Measurements from ENCODE around the gene GALNTL6. TPM values are rescaled to one million over a fixed set of nuclear protein-coding genes. Genes with fewer than 3 reads are reported as not detected.
A peak's percentile ranks its signal among the peaks of the same experiment; 100 is the strongest.

The GALNTL6 gene
- total RNA-seq, 1 experiment from 2014 or later: not detected

DNA sequence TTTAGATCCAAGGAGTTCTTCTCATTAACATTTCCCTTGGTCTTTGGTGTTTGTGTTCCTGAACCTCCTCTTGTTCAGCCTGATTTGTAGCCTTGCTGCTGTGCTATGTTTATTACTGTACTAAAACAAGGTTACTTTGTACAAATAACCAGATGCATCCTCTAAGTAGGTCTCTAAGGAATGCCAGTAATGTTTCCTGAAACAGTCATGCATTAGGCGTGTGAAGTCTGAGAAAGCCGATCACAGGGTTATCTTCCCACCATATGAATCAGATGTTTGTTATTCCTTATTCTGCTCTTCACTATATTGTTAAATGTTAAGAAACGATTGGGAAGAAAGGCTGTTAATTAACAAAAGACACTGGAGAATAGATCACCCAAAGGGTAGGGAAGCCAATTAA lies 66.9 kb downstream of the GALNTL6 start:
- no peaks in the 10 kb centered on the region for H3K9me2 ChIP-seq (ENCODE audit: insufficient read depth)
- H3K36me3 ChIP-seq (ENCODE audit: low read depth): no peaks in the 10 kb centered on the region
- intact Hi-C loops (cut with micrococcal nuclease; ENCODE audit: unreplicated experiment): no loop called here
- no peaks in the 10 kb centered on the region for H3K79me2 ChIP-seq (ENCODE audit: low read depth)
- no peaks in the 10 kb centered on the region for H4K20me1 ChIP-seq (ENCODE audit: insufficient read depth)
- no peaks in the 10 kb centered on the region for H3F3A ChIP-seq (ENCODE audit: insufficient read depth, low read depth)
- ChIA-PET CTCF (no interaction called here), POLR2A (ENCODE audit: unreplicated experiment) (no interaction called here)
- TF ChIP-seq, protein P1, sequence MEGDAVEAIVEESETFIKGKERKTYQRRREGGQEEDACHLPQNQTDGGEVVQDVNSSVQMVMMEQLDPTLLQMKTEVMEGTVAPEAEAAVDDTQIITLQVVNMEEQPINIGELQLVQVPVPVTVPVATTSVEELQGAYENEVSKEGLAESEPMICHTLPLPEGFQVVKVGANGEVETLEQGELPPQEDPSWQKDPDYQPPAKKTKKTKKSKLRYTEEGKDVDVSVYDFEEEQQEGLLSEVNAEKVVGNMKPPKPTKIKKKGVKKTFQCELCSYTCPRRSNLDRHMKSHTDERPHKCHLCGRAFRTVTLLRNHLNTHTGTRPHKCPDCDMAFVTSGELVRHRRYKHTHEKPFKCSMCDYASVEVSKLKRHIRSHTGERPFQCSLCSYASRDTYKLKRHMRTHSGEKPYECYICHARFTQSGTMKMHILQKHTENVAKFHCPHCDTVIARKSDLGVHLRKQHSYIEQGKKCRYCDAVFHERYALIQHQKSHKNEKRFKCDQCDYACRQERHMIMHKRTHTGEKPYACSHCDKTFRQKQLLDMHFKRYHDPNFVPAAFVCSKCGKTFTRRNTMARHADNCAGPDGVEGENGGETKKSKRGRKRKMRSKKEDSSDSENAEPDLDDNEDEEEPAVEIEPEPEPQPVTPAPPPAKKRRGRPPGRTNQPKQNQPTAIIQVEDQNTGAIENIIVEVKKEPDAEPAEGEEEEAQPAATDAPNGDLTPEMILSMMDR (conservative IDR thresholded peaks at IDR 0.05): no peak
- TF ChIP-seq EZH2 (IDR thresholded peaks at IDR 0.05; ENCODE audit: low read depth): no peak
- DNase-seq: peak in 1 of 2 experiments; percentile 45
- BruUV-seq (replicated peaks): no TSS peak
- H3K4me1 ChIP-seq (replicated peaks; ENCODE audit: insufficient read depth): no peaks in the 10 kb centered on the region
- no peak overlapping the region for H2AFZ ChIP-seq
- no peak overlapping the region for H3K4me3 ChIP-seq
- H3K9me3 ChIP-seq (ENCODE audit: insufficient read depth, low read depth): no peaks in the 10 kb centered on the region
- no peaks in the 10 kb centered on the region for H3K27me3 ChIP-seq (ENCODE audit: insufficient read depth, low read depth)
- H3K27ac ChIP-seq: no peak overlapping the region
- no peak overlapping the region for H3K4me2 ChIP-seq

DNA sequence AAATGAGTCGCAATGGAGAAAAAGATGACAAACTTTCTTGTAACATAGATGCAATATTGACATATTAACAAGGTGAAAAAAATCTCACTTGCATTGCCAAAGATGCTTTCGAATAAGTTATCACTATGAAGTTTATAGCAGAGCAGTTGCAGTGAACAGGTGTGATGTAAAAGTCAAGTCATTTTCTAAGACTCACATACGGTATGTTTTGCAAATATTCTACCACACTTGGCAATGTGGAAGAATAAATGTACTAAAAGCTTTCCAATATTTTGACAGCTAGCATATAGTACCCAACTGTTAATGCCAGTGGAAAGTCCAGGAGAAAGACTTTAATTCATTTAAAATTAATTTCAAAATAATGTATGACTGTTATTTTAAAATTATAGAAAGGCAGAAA lies 76.5 kb downstream of the GALNTL6 start:
- POLR2A ChIA-PET (ENCODE audit: unreplicated experiment): no interaction called here
- CTCF ChIA-PET: no interaction called here
- intact Hi-C loops (cut with micrococcal nuclease; ENCODE audit: unreplicated experiment): no loop called here

GRCh38 chr4:171891038-171891437 lies 77.8 kb downstream of the GALNTL6 start:
- POLR2A ChIA-PET (ENCODE audit: unreplicated experiment): no interaction called here
- no TSS peak for BruUV-seq (replicated peaks)
- no peak overlapping the region for H3K4me3 ChIP-seq
- no peaks in the 10 kb centered on the region for H3K9me2 ChIP-seq (ENCODE audit: insufficient read depth)
- no peaks in the 10 kb centered on the region for H3K4me1 ChIP-seq (replicated peaks; ENCODE audit: insufficient read depth)
- CTCF ChIA-PET: no interaction called here
- no peaks in the 10 kb centered on the region for H3K27me3 ChIP-seq (ENCODE audit: insufficient read depth, low read depth)
- H4K20me1 ChIP-seq (ENCODE audit: insufficient read depth): no peaks in the 10 kb centered on the region
- TF ChIP-seq, protein P1 (conservative IDR thresholded peaks at IDR 0.05): no peak
- no peak for TF ChIP-seq EZH2 (IDR thresholded peaks at IDR 0.05; ENCODE audit: low read depth)
- H3K79me2 ChIP-seq (ENCODE audit: low read depth): no peaks in the 10 kb centered on the region
- H3K9me3 ChIP-seq (ENCODE audit: insufficient read depth, low read depth): no peaks in the 10 kb centered on the region
- intact Hi-C loops (cut with micrococcal nuclease; ENCODE audit: unreplicated experiment): no loop called here
- H3F3A ChIP-seq (ENCODE audit: insufficient read depth, low read depth): no peaks in the 10 kb centered on the region
- H3K27ac ChIP-seq: no peak overlapping the region
- DNase-seq: no peak
- no peaks in the 10 kb centered on the region for H3K36me3 ChIP-seq (ENCODE audit: low read depth)
- no peak overlapping the region for H2AFZ ChIP-seq
- no peak overlapping the region for H3K4me2 ChIP-seq

More for the DNA sequence above, 76.5 kb downstream of the GALNTL6 start:
- Histone ChIP-seq H3K36me3 (ENCODE audit: low read depth) (no peaks in the 10 kb centered on the region), H3K27me3 (ENCODE audit: insufficient read depth, low read depth) (no peaks in the 10 kb centered on the region), H2AFZ (no peak overlapping the region), H3K4me1 (replicated peaks; ENCODE audit: insufficient read depth) (no peaks in the 10 kb centered on the region), H4K20me1 (ENCODE audit: insufficient read depth) (no peaks in the 10 kb centered on the region), H3K27ac (no peak overlapping the region), H3K79me2 (ENCODE audit: low read depth) (no peaks in the 10 kb centered on the region), H3K9me3 (ENCODE audit: insufficient read depth, low read depth) (no peaks in the 10 kb centered on the region), H3K4me3 (no peak overlapping the region), H3F3A (ENCODE audit: insufficient read depth, low read depth) (no peaks in the 10 kb centered on the region), H3K9me2 (ENCODE audit: insufficient read depth) (no peaks in the 10 kb centered on the region), H3K4me2 (no peak overlapping the region)
- DNase-seq: no peak
- BruUV-seq (replicated peaks): no TSS peak
- no peak for TF ChIP-seq EZH2 (IDR thresholded peaks at IDR 0.05; ENCODE audit: low read depth)
- TF ChIP-seq, protein P1 (conservative IDR thresholded peaks at IDR 0.05): no peak
